Panc1 (cell line): ENCODE results near the gene ASIP. TPM values are rescaled to one million over a fixed set of nuclear protein-coding genes. Genes with fewer than 3 reads are reported as not detected.

Experiments
- ATAC-seq: fragments of 200-7000 bp; cut with Tn5 transposase; 2 replicates; pipeline ENCODE4 v1.9.1; 2020; ENCODE audit warnings: mild to moderate bottlenecking, moderate library complexity
- BruUV-seq: library from RNA; stranded (reverse); fragments of 400-500 nt; replicated peaks from 2 replicates; lab custom pipeline; 2021; lab: Mats Ljungman, UMichigan
- CTCF ChIA-PET: fragments of 300-600 bp; sonication (Branson Sonifier 250); formaldehyde crosslinking; loops from one replicate; lab custom pipeline; 2022; ENCODE audit warnings: antibody characterized with exemption; lab: Charles Lee
- POLR2A ChIA-PET: fragments of 300-600 bp; sonication (Branson Sonifier 250); formaldehyde crosslinking; loops from one replicate; lab custom pipeline; 2022; ENCODE audit warnings: antibody characterized with exemption; lab: Charles Lee
- DNase-seq: peaks from one replicate; pipeline ENCODE4 v3.0.0-alpha.2; 2010; ENCODE audit warnings: low read depth, low spot score
- H3K27ac ChIP-seq: 2 replicates; pipeline ENCODE4 v1.5.1; 2011; ENCODE audit warnings: mild to moderate bottlenecking, low read length, inconsistent platforms
- H3K27me3 ChIP-seq: fragments of 200-500 bp; sonication (Bioruptor generic); 2 replicates; pipeline ENCODE4 v1.6.0; 2014; ENCODE audit warnings: low read length, inconsistent platforms; ENCODE audit not compliant: control insufficient read depth, insufficient read depth
- H3K36me3 ChIP-seq: fragments of 200-500 bp; sonication (Bioruptor generic); 2 replicates; pipeline ENCODE4 v1.5.1; 2014; ENCODE audit warnings: inconsistent platforms, mild to moderate bottlenecking, low read length, moderate library complexity; ENCODE audit not compliant: control insufficient read depth, insufficient read depth
- H3K4me1 ChIP-seq: 2 replicates; pipeline ENCODE4 v1.5.1; 2011; ENCODE audit warnings: inconsistent platforms, mild to moderate bottlenecking, low read length, moderate library complexity; ENCODE audit not compliant: control insufficient read depth, insufficient read depth
- H3K4me3 ChIP-seq, 2 experiments: 2 replicates each; pipeline ENCODE4 v1.5.1; 2011 to 2012; ENCODE audit warnings: low read depth in 2 of 2, low read length in 2 of 2, mild to moderate bottlenecking in 2 of 2, inconsistent platforms in 1 of 2, moderate library complexity in 1 of 2
- H3K9me3 ChIP-seq: fragments of 200-500 bp; sonication (Bioruptor generic); 2 replicates; pipeline ENCODE4 v1.5.1; 2014; ENCODE audit warnings: low read depth, mild to moderate bottlenecking, inconsistent platforms, low read length, moderate library complexity; ENCODE audit not compliant: control insufficient read depth, insufficient read depth
- CTCF ChIP-seq: fragments of 450-650 bp; IDR thresholded peaks from 2 replicates; pipeline ENCODE4 v1.5.1; 2017; ENCODE audit warnings: mild to moderate bottlenecking
- POLR2AphosphoS5 ChIP-seq: IDR thresholded peaks from 2 replicates; pipeline ENCODE4 v1.6.1; 2012; ENCODE audit warnings: mild to moderate bottlenecking, low read depth, low read length, moderate library complexity
- SIN3A ChIP-seq: IDR thresholded peaks from 2 replicates; pipeline ENCODE4 v1.6.1; 2012; ENCODE audit warnings: low read depth, mild to moderate bottlenecking, low read length, moderate library complexity, borderline replicate concordance; ENCODE audit not compliant: insufficient read depth
- TCF7L2 ChIP-seq: IDR thresholded peaks from 2 replicates; pipeline ENCODE4 v1.6.1; 2011; ENCODE audit warnings: mild to moderate bottlenecking, low read depth, low read length, inconsistent platforms
- in situ Hi-C: cut with HindIII; loops from 2 replicates; pipeline ENCODE4 v1.10.0; 2016; ENCODE audit warnings: low sequenced_read_pairs, low pct_unique_long_range_greater_than_20kb
- intact Hi-C: fragments of 100-400 bp; cut with micrococcal nuclease; formaldehyde crosslinking; loops from one replicate; pipeline ENCODE4 v1.10.0; 2022; ENCODE audit not compliant: unreplicated experiment
- total RNA-seq: library from RNA; stranded (reverse); gene quantifications from one replicate; pipeline ENCODE4 v1.2.1, GENCODE V29; 2021; ENCODE audit not compliant: unreplicated experiment
- TF ChIP-seq, protein P1 (sequence below), 2 experiments: IDR thresholded peaks; 2 replicates each; pipeline ENCODE4 v1.6.1; 2011 to 2012; ENCODE audit warnings: low read depth in 2 of 2, control low read depth in 1 of 2, low read length in 1 of 2, mild to moderate bottlenecking in 1 of 2, moderate library complexity in 1 of 2; ENCODE audit not compliant: insufficient read depth in 1 of 2

Gene ASIP
- total RNA-seq, 1 experiment from 2014 or later, result not detected

- DNase-seq (no peak), ATAC-seq (no peak)
- ChIA-PET POLR2A (no interaction called here), CTCF (no interaction called here)
- TF ChIP-seq, protein P1, sequence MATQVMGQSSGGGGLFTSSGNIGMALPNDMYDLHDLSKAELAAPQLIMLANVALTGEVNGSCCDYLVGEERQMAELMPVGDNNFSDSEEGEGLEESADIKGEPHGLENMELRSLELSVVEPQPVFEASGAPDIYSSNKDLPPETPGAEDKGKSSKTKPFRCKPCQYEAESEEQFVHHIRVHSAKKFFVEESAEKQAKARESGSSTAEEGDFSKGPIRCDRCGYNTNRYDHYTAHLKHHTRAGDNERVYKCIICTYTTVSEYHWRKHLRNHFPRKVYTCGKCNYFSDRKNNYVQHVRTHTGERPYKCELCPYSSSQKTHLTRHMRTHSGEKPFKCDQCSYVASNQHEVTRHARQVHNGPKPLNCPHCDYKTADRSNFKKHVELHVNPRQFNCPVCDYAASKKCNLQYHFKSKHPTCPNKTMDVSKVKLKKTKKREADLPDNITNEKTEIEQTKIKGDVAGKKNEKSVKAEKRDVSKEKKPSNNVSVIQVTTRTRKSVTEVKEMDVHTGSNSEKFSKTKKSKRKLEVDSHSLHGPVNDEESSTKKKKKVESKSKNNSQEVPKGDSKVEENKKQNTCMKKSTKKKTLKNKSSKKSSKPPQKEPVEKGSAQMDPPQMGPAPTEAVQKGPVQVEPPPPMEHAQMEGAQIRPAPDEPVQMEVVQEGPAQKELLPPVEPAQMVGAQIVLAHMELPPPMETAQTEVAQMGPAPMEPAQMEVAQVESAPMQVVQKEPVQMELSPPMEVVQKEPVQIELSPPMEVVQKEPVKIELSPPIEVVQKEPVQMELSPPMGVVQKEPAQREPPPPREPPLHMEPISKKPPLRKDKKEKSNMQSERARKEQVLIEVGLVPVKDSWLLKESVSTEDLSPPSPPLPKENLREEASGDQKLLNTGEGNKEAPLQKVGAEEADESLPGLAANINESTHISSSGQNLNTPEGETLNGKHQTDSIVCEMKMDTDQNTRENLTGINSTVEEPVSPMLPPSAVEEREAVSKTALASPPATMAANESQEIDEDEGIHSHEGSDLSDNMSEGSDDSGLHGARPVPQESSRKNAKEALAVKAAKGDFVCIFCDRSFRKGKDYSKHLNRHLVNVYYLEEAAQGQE (IDR thresholded peaks at IDR 0.05; ENCODE audit: insufficient read depth in 1 of 2, low read depth in 2 of 2, low read length in 1 of 2), result no peak
- TF ChIP-seq CTCF, result no peak
- TF ChIP-seq SIN3A, result no peak
- no peak for TF ChIP-seq TCF7L2
- no peak for TF ChIP-seq POLR2AphosphoS5
- no peak overlapping the region for H3K4me3 ChIP-seq
- H3K36me3 ChIP-seq, result no peaks in the 10 kb centered on the region
- H3K27me3 ChIP-seq, result peaks cover 10% of the 10 kb centered on the region; the same call in 1 of the 2 replicates
- intact Hi-C loops (no loop called here), in situ Hi-C loops (no loop called here)
- no peaks in the 10 kb centered on the region for H3K4me1 ChIP-seq
- H3K27ac ChIP-seq, result no peak overlapping the region
- BruUV-seq, result no TSS peak
- no peaks in the 10 kb centered on the region for H3K9me3 ChIP-seq
Measured at GRCh38 chr20:34243377-34243776, 2.2 kb downstream of the ASIP start.

- TF ChIP-seq, protein P1 (IDR thresholded peaks at IDR 0.05; ENCODE audit: insufficient read depth in 1 of 2, low read depth in 2 of 2, low read length in 1 of 2), result no peak
- no peak for TF ChIP-seq CTCF
- Histone ChIP-seq H3K4me3 (no peak overlapping the region), H3K4me1 (no peaks in the 10 kb centered on the region), H3K27ac (no peak overlapping the region), H3K27me3 (peaks cover 1% of the 10 kb centered on the region; the same call in 1 of the 2 replicates), H3K36me3 (no peaks in the 10 kb centered on the region), H3K9me3 (no peaks in the 10 kb centered on the region)
- POLR2A ChIA-PET, result interaction anchor here (0.7 kb wide), 1 partner anchor 38 kb away, joined by 3 read pairs; no protein-coding TSS in a partner anchor
- intact Hi-C loops, result no loop called here
- no TSS peak for BruUV-seq
- CTCF ChIA-PET, result no interaction called here
- in situ Hi-C loops, result no loop called here
- ATAC-seq, result no peak
- DNase-seq, result no peak
Measured at GRCh38 chr20:34246126-34246626, 5.0 kb downstream of the ASIP start.
